Loucy (cell line): ENCODE results near the gene ITGAL.
A peak's percentile ranks its signal among the peaks of the same experiment; 100 is the strongest.

Experiments
- H2AFZ ChIP-seq: fragments of 200-600 bp; sonication (generic); 2 replicates; pipeline ENCODE4 v1.6.0; 2016; ENCODE audit warnings: antibody characterized with exemption, mild to moderate bottlenecking, low read length, moderate library complexity
- H3F3A ChIP-seq: fragments of 200-600 bp; 2 replicates; pipeline ENCODE4 v1.6.0; 2016; ENCODE audit warnings: antibody characterized with exemption, low read depth, mild to moderate bottlenecking
- H3K27me3 ChIP-seq: fragments of 200-600 bp; sonication (generic); 2 replicates; pipeline ENCODE4 v1.6.1; 2014; ENCODE audit warnings: low read length, mild to moderate bottlenecking; ENCODE audit not compliant: insufficient read depth, poor library complexity, severe bottlenecking
- H3K36me3 ChIP-seq: fragments of 200-600 bp; sonication (generic); 2 replicates; pipeline ENCODE4 v1.6.1; 2016; ENCODE audit warnings: low read length; ENCODE audit not compliant: insufficient read depth
- H3K4me1 ChIP-seq: fragments of 200-600 bp; sonication (generic); 2 replicates; pipeline ENCODE4 v1.5.1; 2014; ENCODE audit warnings: low read length, mild to moderate bottlenecking; ENCODE audit not compliant: insufficient read depth, poor library complexity, severe bottlenecking
- H3K4me2 ChIP-seq: fragments of 200-600 bp; sonication (generic); 2 replicates; pipeline ENCODE4 v1.6.0; 2014; ENCODE audit warnings: antibody characterized with exemption, low read length, low read depth, mild to moderate bottlenecking; ENCODE audit not compliant: poor library complexity, severe bottlenecking
- H3K4me3 ChIP-seq: fragments of 200-600 bp; sonication (generic); 2 replicates; pipeline ENCODE4 v1.5.1; 2014; ENCODE audit warnings: low read length, mild to moderate bottlenecking, mixed read lengths; ENCODE audit not compliant: poor library complexity, severe bottlenecking
- H3K79me2 ChIP-seq: fragments of 200-600 bp; sonication (generic); 2 replicates; pipeline ENCODE4 v1.6.1; 2014; ENCODE audit warnings: low read length; ENCODE audit not compliant: insufficient read depth
- H3K9ac ChIP-seq: fragments of 200-600 bp; sonication (generic); 2 replicates; pipeline ENCODE4 v1.6.0; 2014; ENCODE audit warnings: mild to moderate bottlenecking, low read depth, low read length, moderate library complexity; ENCODE audit not compliant: poor library complexity, severe bottlenecking
- H3K9me2 ChIP-seq: fragments of 200-600 bp; sonication (generic); replicated peaks from 2 replicates; pipeline ENCODE4 v1.6.1; 2016; ENCODE audit warnings: low read depth, low read length, mixed read lengths
- H3K9me3 ChIP-seq: fragments of 200-600 bp; sonication (generic); 2 replicates; pipeline ENCODE4 v1.6.1; 2014; ENCODE audit warnings: mild to moderate bottlenecking, antibody characterized with exemption, low read length, low read depth; ENCODE audit not compliant: insufficient read depth
- H4K20me1 ChIP-seq: fragments of 200-600 bp; sonication (generic); 2 replicates; pipeline ENCODE4 v1.6.0; 2014; ENCODE audit warnings: antibody characterized with exemption, low read length, mild to moderate bottlenecking; ENCODE audit not compliant: insufficient read depth, poor library complexity, severe bottlenecking
- EZH2phosphoT487 ChIP-seq: fragments of 200-600 bp; IDR thresholded peaks from 2 replicates; pipeline ENCODE4 v1.6.1; 2018; ENCODE audit warnings: antibody characterized with exemption, mild to moderate bottlenecking, moderate library complexity, borderline replicate concordance
- TF ChIP-seq, protein P1 (sequence below): fragments of 200-600 bp; sonication (generic); conservative IDR thresholded peaks from 2 replicates; pipeline ENCODE4 v1.5.1; 2014; ENCODE audit warnings: mild to moderate bottlenecking, antibody characterized with exemption, low read length

ITGAL gene

GRCh38 chr16:30571445-30572322, 99.1 kb downstream of the ITGAL start, which contains the start of gene ZNF688:
TSS of gene ZNF688 (minus strand) at chr16:30571714. CDS start at chr16:30571629, 85 bp downstream.
- TF ChIP-seq, protein P1, sequence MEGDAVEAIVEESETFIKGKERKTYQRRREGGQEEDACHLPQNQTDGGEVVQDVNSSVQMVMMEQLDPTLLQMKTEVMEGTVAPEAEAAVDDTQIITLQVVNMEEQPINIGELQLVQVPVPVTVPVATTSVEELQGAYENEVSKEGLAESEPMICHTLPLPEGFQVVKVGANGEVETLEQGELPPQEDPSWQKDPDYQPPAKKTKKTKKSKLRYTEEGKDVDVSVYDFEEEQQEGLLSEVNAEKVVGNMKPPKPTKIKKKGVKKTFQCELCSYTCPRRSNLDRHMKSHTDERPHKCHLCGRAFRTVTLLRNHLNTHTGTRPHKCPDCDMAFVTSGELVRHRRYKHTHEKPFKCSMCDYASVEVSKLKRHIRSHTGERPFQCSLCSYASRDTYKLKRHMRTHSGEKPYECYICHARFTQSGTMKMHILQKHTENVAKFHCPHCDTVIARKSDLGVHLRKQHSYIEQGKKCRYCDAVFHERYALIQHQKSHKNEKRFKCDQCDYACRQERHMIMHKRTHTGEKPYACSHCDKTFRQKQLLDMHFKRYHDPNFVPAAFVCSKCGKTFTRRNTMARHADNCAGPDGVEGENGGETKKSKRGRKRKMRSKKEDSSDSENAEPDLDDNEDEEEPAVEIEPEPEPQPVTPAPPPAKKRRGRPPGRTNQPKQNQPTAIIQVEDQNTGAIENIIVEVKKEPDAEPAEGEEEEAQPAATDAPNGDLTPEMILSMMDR = no peak
- no peak for TF ChIP-seq EZH2phosphoT487

More at GRCh38 chr16:30571445-30572322, 99.1 kb downstream of the ITGAL start, which contains the start of gene ZNF688:
- Histone ChIP-seq H3K36me3 (no peaks in the 10 kb centered on the region), H3K9ac (peak within 1 kb of the TSS; percentile 93), H3F3A (no peaks in the 10 kb centered on the region), H3K4me2 (peak within 1 kb of the TSS; percentile 91), H3K9me3 (no peaks in the 10 kb centered on the region), H3K4me3 (peak within 1 kb of the TSS; percentile 96), H3K79me2 (peaks cover 22% of the 10 kb centered on the region), H3K9me2 (no peaks in the 10 kb centered on the region), H4K20me1 (no peaks in the 10 kb centered on the region), H2AFZ (peak within 1 kb of the TSS; percentile 84), H3K4me1 (peaks cover 29% of the 10 kb centered on the region), H3K27me3 (no peaks in the 10 kb centered on the region)
